Activated CD4-positive, alpha-beta T cell treated with anti-CD3 and anti-CD28 coated beads for 48 hours (primary cell): ENCODE results near the gene TSPAN32.
A peak's percentile ranks its signal among the peaks of the same experiment; 100 is the strongest.

ENCODE experiments used
- DNase-seq: peaks from one replicate; pipeline ENCODE4 v3.0.0-alpha.2; 2020

TSPAN32 gene

GRCh38 chr11:2304506-2305139 is 2.8 kb downstream of the TSPAN32 start:
- peak; percentile 2 for DNase-seq

- DNase-seq: peak; percentile 92
Observed at GRCh38 chr11:2305140-2305778, 3.4 kb downstream of the TSPAN32 start.

GRCh38 chr11:2305788-2306451 is 4.1 kb downstream of the TSPAN32 start:
- peak; percentile 21 for DNase-seq

- DNase-seq: no peak
Observed at GRCh38 chr11:2306452-2306823, 4.6 kb downstream of the TSPAN32 start.

- peak; percentile 1 for DNase-seq
Observed at GRCh38 chr11:2306877-2307500, 5.2 kb downstream of the TSPAN32 start.

GRCh38 chr11:2307501-2308331 is 5.9 kb downstream of the TSPAN32 start:
- peak; percentile 1 for DNase-seq

- peak; percentile 1 for DNase-seq
Observed at GRCh38 chr11:2308713-2309112, 6.9 kb downstream of the TSPAN32 start.

- peak; percentile 1 for DNase-seq
Observed at GRCh38 chr11:2309251-2310072, 7.6 kb downstream of the TSPAN32 start.

GRCh38 chr11:2310073-2310785 is 8.4 kb downstream of the TSPAN32 start:
- DNase-seq: peak; percentile 0

- DNase-seq: peak; percentile 1
Observed at GRCh38 chr11:2310786-2311352, 9.1 kb downstream of the TSPAN32 start.

GRCh38 chr11:2311353-2312133 is 9.7 kb downstream of the TSPAN32 start:
- DNase-seq: peak; percentile 1

- peak; percentile 1 for DNase-seq
Observed at GRCh38 chr11:2312232-2313042, 10.6 kb downstream of the TSPAN32 start.

- DNase-seq: no peak
Observed at GRCh38 chr11:2313051-2313951, 11.5 kb downstream of the TSPAN32 start.

GRCh38 chr11:2314136-2314524 is 12.3 kb downstream of the TSPAN32 start:
- no peak for DNase-seq

- no peak for DNase-seq
Observed at GRCh38 chr11:2314525-2315394, 12.9 kb downstream of the TSPAN32 start.

GRCh38 chr11:2315395-2316168 is 13.8 kb downstream of the TSPAN32 start:
- DNase-seq: no peak
